HEK293T (cell line): ENCODE results near the gene HMBS.

Experiments used
- ARNT ChIP-seq: fragments of 450-650 bp; IDR thresholded peaks from 2 replicates; pipeline ENCODE4 v1.6.1; 2017; ENCODE audit warnings: mild to moderate bottlenecking
- CTBP1 ChIP-seq: fragments of 450-650 bp; IDR thresholded peaks from 2 replicates; pipeline ENCODE4 v1.6.1; 2016; ENCODE audit warnings: borderline replicate concordance
- ELF4 ChIP-seq: fragments of 450-650 bp; IDR thresholded peaks from 2 replicates; pipeline ENCODE4 v1.6.1; 2017; ENCODE audit warnings: antibody characterized with exemption
- FOXA1 ChIP-seq: fragments of 450-650 bp; IDR thresholded peaks from 2 replicates; pipeline ENCODE4 v1.6.1; 2016; ENCODE audit warnings: mild to moderate bottlenecking
- FOXK2 ChIP-seq: fragments of 450-650 bp; IDR thresholded peaks from 2 replicates; pipeline ENCODE4 v1.6.1; 2016; ENCODE audit warnings: mild to moderate bottlenecking
- FOXM1 ChIP-seq: fragments of 450-650 bp; IDR thresholded peaks from 2 replicates; pipeline ENCODE4 v1.6.1; 2017; ENCODE audit warnings: mild to moderate bottlenecking, borderline replicate concordance
- HDGF ChIP-seq: fragments of 450-650 bp; IDR thresholded peaks from 2 replicates; pipeline ENCODE4 v1.6.1; 2017; ENCODE audit warnings: antibody characterized with exemption, borderline replicate concordance
- L3MBTL2 ChIP-seq: fragments of 450-650 bp; conservative IDR thresholded peaks from 2 replicates; pipeline ENCODE4 v1.6.1; 2016; ENCODE audit warnings: mild to moderate bottlenecking
- NFRKB ChIP-seq: fragments of 450-650 bp; IDR thresholded peaks from 2 replicates; pipeline ENCODE4 v1.6.1; 2016; ENCODE audit warnings: mild to moderate bottlenecking, moderate library complexity
- SP1 ChIP-seq: fragments of 450-650 bp; IDR thresholded peaks from 2 replicates; pipeline ENCODE4 v1.6.1; 2017
- SUZ12 ChIP-seq: fragments of 450-650 bp; IDR thresholded peaks from 2 replicates; pipeline ENCODE4 v1.6.1; 2016; ENCODE audit warnings: mild to moderate bottlenecking
- TARDBP ChIP-seq: fragments of 450-650 bp; IDR thresholded peaks from 2 replicates; pipeline ENCODE4 v1.6.1; 2016
- ZNF384 ChIP-seq: fragments of 450-650 bp; IDR thresholded peaks from 2 replicates; pipeline ENCODE4 v1.6.1; 2016

DNA sequence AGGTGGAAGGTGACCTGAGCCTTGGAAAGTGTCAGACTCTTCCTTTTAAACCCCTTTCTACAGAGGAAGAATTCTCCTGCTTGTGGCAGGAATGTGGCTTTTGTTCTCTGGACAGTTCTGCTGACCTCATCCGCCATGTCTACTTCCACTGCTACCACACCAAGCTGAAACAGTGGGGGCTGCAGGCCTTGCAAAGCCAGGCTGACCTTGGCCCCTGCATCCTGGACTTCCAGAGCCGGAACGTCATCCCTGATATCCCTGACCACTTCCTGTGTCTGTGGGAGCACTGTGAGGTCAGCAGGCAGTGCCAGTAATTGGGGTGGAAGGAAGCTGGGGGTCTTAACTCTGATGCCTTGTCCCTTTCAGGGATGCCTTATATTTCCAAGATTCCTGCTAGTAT is 46.0 kb downstream of the HMBS start:
- TF ChIP-seq ARNT (no peak), TARDBP (no peak), FOXM1 (no peak), FOXK2 (no peak), ZNF384 (no peak), HDGF (no peak), CTBP1 (no peak), SUZ12 (no peak), SP1 (no peak), L3MBTL2 (no peak), FOXA1 (no peak), ELF4 (no peak), NFRKB (no peak)
